Epithelial cell of proximal tubule (primary cell): Measurements from ENCODE around the gene SPOP. TPM values are rescaled to one million over a fixed set of nuclear protein-coding genes. Genes with fewer than 3 reads are reported as not detected.
A peak's percentile ranks its signal among the peaks of the same experiment; 100 is the strongest.

ENCODE experiments used
- DNase-seq: peaks from one replicate; pipeline ENCODE4 v3.0.0-alpha.2; 2011; ENCODE audit warnings: low read depth
- H3K4me3 ChIP-seq: 2 replicates; pipeline ENCODE4 v1.5.1; 2011; ENCODE audit warnings: low read depth, mild to moderate bottlenecking, low read length
- CTCF ChIP-seq: conservative IDR thresholded peaks from 2 replicates; pipeline ENCODE4 v1.5.1; 2012; ENCODE audit warnings: low read depth, mild to moderate bottlenecking, low read length
- total RNA-seq: library from RNA; depleted of rRNA; stranded (reverse); fragments of >200 nt; gene quantifications from 2 replicates; pipeline ENCODE4 v1.2.3, GENCODE V29; 2015

Gene SPOP
- total RNA-seq, 1 donor from 2014 or later = 26.2 TPM

- DNase-seq = no peak
- no peak overlapping the region for H3K4me3 ChIP-seq
- TF ChIP-seq CTCF = no peak
Measured at GRCh38 chr17:49578952-49579500, 98.9 kb downstream of the SPOP start.

- H3K4me3 ChIP-seq = no peak overlapping the region
- no peak for TF ChIP-seq CTCF
- no peak for DNase-seq
Measured at GRCh38 chr17:49578414-49578813, 99.5 kb downstream of the SPOP start.

GRCh38 chr17:49577963-49578362 lies 99.9 kb downstream of the SPOP start:
- TF ChIP-seq CTCF = no peak
- no peak overlapping the region for H3K4me3 ChIP-seq
- no peak for DNase-seq

- H3K4me3 ChIP-seq = no peak overlapping the region
- no peak for TF ChIP-seq CTCF
- no peak for DNase-seq
Measured at GRCh38 chr17:49577650-49577934, 100.3 kb downstream of the SPOP start.

- TF ChIP-seq CTCF = no peak
- DNase-seq = no peak
- peak overlapping the region; percentile 51 for H3K4me3 ChIP-seq
Measured at GRCh38 chr17:49576917-49577649, 100.8 kb downstream of the SPOP start.

- TF ChIP-seq CTCF = no peak
- peak overlapping the region; percentile 51 for H3K4me3 ChIP-seq
- no peak for DNase-seq
Measured at GRCh38 chr17:49576088-49576916, 101.6 kb downstream of the SPOP start.
